Kidney (tissue), 14 donors: Measurements from ENCODE around the gene TBL1X. TPM values are rescaled to one million over a fixed set of nuclear protein-coding genes. Genes with fewer than 3 reads are reported as not detected.
"Not testable (repeated sequence)": the region's sequence is repeated elsewhere in the genome, so short reads cannot be mapped to it uniquely, and the experiment has no call there.

ENCODE experiments used
- DNase-seq, 5 donors: peaks; one replicate each; pipeline ENCODE4 v3.0.0-alpha.2; 2013 to 2020
- FAIRE-seq: peaks from 2 replicates; lab custom pipeline; 2012; peaks lifted over from hg19 to GRCh38; lab: Jason Lieb, UNC
- H3K27ac ChIP-seq, 2 donors: one replicate each; pipeline ENCODE4 v1.7.0; 2013; ENCODE audit warnings: low read depth in 2 of 2, low read length in 2 of 2, inconsistent platforms in 1 of 2
- H3K27me3 ChIP-seq: one replicate; pipeline ENCODE4 v1.7.1; 2013; ENCODE audit warnings: low read length, inconsistent platforms; ENCODE audit not compliant: control insufficient read depth, insufficient read depth
- H3K36me3 ChIP-seq, 3 donors: one replicate each; pipeline versions ENCODE4 v1.7.0 to v1.7.1; 2013; ENCODE audit warnings: low read length in 3 of 3, control low read depth in 1 of 3, inconsistent platforms in 1 of 3; ENCODE audit not compliant: insufficient read depth in 3 of 3, control insufficient read depth in 2 of 3
- H3K4me1 ChIP-seq, 3 donors: one replicate each; pipeline versions ENCODE4 v1.7.0 to v1.7.1; 2013; ENCODE audit warnings: low read length in 3 of 3, inconsistent platforms in 1 of 3, low read depth in 1 of 3; ENCODE audit not compliant: control insufficient read depth in 2 of 3, insufficient read depth in 2 of 3
- H3K4me3 ChIP-seq, 3 donors: one replicate each; pipeline versions ENCODE4 v1.7.0 to v1.8.1; 2013; ENCODE audit warnings: low read length in 3 of 3, control low read depth in 1 of 3, inconsistent platforms in 1 of 3
- H3K9ac ChIP-seq, 3 donors: one replicate each; pipeline versions ENCODE4 v1.7.0 to v1.7.1; 2013; ENCODE audit warnings: low read length in 3 of 3, control low read depth in 1 of 3, inconsistent platforms in 1 of 3
- H3K9me3 ChIP-seq, 3 donors: one replicate each; pipeline versions ENCODE4 v1.7.0 to v1.7.1; 2013; ENCODE audit warnings: low read length in 3 of 3, control low read depth in 1 of 3, inconsistent platforms in 1 of 3; ENCODE audit not compliant: control insufficient read depth in 2 of 3, insufficient read depth in 1 of 3
- intact Hi-C: fragments of 100-400 bp; cut with DNase I; formaldehyde crosslinking; loops from one replicate; pipeline ENCODE4 v1.11.1; 2022
- polyA plus RNA-seq: library from polyadenylated mRNA; stranded (reverse); fragments of 350-450 nt; fragmentation: Illumina TruSeq; extraction: RNeasy Lipid Tissue Mini Kit (QIAGEN cat#74804); gene quantifications from one replicate; pipeline ENCODE4 v1.2.3, GENCODE V29; 2014; ENCODE audit warnings: low read depth, low replicate concordance; ENCODE audit not compliant: insufficient read depth
- total RNA-seq: library from RNA; stranded (reverse); fragmentation: NEBNext Ultra II Directional; extraction: Animal tissue kit (Norgen Biotek cat#: 25700); gene quantifications from one replicate; pipeline ENCODE4 v1.2.1, GENCODE V29; 2021
- TF ChIP-seq, protein P1 (sequence below): IDR thresholded peaks from 3 replicates; pipeline ENCODE4 v1.5.1; 2012; ENCODE audit warnings: mild to moderate bottlenecking, moderate library complexity, borderline replicate concordance; ENCODE audit not compliant: insufficient read depth; ENCODE audit errors: extremely low read depth
- donor health status: control.
- donor health status: control.
- donor health status: control.
- donor health status: control.
- donor health status: control.
- donor health status: DM: yes; HTN: yes; CAD: no.
- donor health status: Normal renal cell carcinoma (clear cell type).

Gene TBL1X
- total and polyA plus RNA-seq, 2 donors from 2014 or later = 12.5 to 43.0 TPM

DNA sequence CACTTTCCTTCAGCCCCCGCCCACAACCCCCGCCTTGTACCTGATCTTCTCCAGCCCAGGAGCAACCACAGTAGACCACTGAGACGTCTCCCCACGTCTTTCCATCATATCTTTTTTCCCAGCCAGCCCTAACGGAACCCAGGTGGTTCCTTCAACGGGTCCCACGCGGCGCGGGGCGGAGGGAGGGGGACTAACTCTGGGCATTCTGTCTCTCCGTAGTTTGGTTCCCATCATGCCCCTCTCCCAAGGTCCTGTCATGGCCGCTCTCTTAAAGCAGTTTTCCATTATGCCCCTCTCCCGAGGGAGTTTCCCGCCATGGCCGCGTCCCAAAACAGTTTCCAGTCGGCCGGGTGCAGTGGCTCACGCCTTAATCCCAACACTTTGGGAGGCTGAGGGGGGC lies 21.5 kb upstream of the TBL1X start:
- intact Hi-C loops = no loop called here
- FAIRE-seq = no peak
- H3K27ac ChIP-seq = no peak overlapping the region
- no peaks in the 10 kb centered on the region for H3K27me3 ChIP-seq
- TF ChIP-seq, protein P1, sequence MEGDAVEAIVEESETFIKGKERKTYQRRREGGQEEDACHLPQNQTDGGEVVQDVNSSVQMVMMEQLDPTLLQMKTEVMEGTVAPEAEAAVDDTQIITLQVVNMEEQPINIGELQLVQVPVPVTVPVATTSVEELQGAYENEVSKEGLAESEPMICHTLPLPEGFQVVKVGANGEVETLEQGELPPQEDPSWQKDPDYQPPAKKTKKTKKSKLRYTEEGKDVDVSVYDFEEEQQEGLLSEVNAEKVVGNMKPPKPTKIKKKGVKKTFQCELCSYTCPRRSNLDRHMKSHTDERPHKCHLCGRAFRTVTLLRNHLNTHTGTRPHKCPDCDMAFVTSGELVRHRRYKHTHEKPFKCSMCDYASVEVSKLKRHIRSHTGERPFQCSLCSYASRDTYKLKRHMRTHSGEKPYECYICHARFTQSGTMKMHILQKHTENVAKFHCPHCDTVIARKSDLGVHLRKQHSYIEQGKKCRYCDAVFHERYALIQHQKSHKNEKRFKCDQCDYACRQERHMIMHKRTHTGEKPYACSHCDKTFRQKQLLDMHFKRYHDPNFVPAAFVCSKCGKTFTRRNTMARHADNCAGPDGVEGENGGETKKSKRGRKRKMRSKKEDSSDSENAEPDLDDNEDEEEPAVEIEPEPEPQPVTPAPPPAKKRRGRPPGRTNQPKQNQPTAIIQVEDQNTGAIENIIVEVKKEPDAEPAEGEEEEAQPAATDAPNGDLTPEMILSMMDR = no peak
- no peaks in the 10 kb centered on the region for H3K36me3 ChIP-seq
- no peaks in the 10 kb centered on the region for H3K9me3 ChIP-seq
- no peak for DNase-seq
- no peak overlapping the region for H3K9ac ChIP-seq
- H3K4me1 ChIP-seq = no peaks in the 10 kb centered on the region
- H3K4me3 ChIP-seq = no peak overlapping the region

DNA sequence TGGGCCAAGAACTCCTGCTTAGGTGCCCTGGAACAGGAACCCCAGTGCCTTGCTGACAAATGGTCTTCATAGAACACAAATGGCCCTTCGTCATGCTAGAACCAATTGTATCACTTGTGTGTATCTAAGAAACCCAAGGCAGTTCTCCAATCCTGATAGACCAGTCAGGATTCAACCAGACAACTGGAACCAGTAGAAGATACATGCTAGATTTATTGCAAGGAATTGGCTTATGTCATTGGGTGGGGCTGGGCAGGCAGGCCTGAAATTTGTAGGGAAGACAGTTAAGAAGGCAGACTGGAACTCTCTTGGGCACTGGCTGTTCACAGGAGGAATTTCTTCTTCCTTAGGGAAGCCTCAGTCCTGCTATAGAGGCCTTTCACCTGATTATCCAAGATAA lies 17.0 kb upstream of the TBL1X start:
- intact Hi-C loops = no loop called here
- H3K27ac ChIP-seq = no peak overlapping the region
- no peaks in the 10 kb centered on the region for H3K36me3 ChIP-seq
- no peaks in the 10 kb centered on the region for H3K4me1 ChIP-seq
- FAIRE-seq (no peak), DNase-seq (no peak)
- H3K27me3 ChIP-seq = no peaks in the 10 kb centered on the region
- no peaks in the 10 kb centered on the region for H3K9me3 ChIP-seq
- H3K4me3 ChIP-seq = no peak overlapping the region
- TF ChIP-seq, protein P1 = no peak
- no peak overlapping the region for H3K9ac ChIP-seq

- intact Hi-C loops = no loop called here
- FAIRE-seq (no peak), DNase-seq (no peak)
- no peak overlapping the region for H3K27ac ChIP-seq
- H3K4me3 ChIP-seq = no peak overlapping the region
- H3K9me3 ChIP-seq = no peaks in the 10 kb centered on the region
- TF ChIP-seq, protein P1 = no peak
- peaks cover 2% of the 10 kb centered on the region for H3K27me3 ChIP-seq
- H3K4me1 ChIP-seq = no peaks in the 10 kb centered on the region
- H3K9ac ChIP-seq = no peak overlapping the region
- no peaks in the 10 kb centered on the region for H3K36me3 ChIP-seq
Observed at GRCh38 chrX:9456250-9457074, 8.4 kb upstream of the TBL1X start.

GRCh38 chrX:9458034-9458433 lies 6.8 kb upstream of the TBL1X start:
- intact Hi-C loops, H3K4me1 ChIP-seq, H3K9me3 ChIP-seq, H3K27ac ChIP-seq, H3K36me3 ChIP-seq, H3K4me3 ChIP-seq, DNase-seq, FAIRE-seq, H3K27me3 ChIP-seq, H3K9ac ChIP-seq: not testable (repeated sequence)
